ENCODE results near the gene PRKCB. TPM values are rescaled to one million over a fixed set of nuclear protein-coding genes. Genes with fewer than 3 reads are reported as not detected.
"Not testable (repeated sequence)": the region's sequence is repeated elsewhere in the genome, so short reads cannot be mapped to it uniquely, and the experiment has no call there.

PRKCB gene
- polyA plus RNA-seq, 1 donor, result 1.4 TPM

DNA sequence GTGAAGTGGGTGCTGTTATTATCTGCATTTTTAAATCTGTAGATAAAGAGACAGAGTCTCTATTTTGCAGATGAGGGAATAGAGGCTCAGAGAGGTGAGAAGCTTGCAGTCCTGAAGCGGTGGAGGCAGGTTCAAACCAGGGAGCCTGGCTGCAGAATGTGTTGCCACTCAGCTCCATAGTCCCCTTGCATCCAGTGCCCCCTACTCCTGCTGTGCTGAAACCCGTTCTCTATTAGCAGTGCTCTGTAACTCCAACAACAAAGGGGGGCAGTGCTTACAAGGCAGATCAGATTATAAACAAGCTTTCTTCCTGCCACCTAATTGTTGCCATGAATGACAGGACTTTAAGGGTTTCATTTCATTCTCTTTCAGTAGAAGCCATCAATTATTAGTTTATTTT lies 302.2 kb downstream of the PRKCB start:
- no peak for DNase-seq

DNA sequence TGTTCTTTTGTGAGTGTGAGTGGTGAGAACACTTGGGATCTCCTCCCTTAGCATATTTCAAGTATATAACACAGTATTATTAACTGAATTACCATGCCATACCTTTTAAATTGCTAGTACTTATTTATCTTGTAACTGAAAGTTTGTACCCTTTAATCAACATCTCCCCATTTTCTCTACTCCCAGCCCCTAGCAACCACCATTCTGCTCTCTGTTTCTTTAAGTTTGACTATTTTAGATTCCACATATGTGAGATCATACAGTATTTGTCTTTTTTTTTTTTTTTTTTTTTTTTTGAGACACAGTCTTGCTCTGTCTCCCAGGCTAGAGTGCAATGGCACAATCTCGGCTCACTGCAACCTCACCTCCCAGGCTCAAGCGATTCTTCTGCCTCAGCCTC lies 302.8 kb downstream of the PRKCB start:
- no peak for DNase-seq

DNA sequence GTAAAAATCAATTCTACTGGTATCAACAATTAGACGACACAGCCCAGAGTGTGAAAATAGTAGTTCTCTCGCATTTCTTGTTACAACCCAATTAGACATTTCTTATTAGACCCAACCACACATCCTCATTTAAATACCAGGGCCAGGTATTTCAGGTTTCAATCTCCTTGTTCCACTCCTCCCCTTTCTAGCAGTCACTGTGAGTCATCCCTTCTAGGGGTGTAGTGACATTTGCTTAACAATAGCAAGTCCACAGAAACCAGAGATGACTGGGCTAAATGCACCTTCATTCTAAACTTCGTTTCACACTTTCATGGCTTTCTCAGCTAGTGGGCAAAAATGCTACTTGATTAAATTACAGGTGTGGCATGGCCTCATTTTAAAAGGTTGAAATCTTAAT lies 303.5 kb downstream of the PRKCB start:
- no peak for DNase-seq

DNA sequence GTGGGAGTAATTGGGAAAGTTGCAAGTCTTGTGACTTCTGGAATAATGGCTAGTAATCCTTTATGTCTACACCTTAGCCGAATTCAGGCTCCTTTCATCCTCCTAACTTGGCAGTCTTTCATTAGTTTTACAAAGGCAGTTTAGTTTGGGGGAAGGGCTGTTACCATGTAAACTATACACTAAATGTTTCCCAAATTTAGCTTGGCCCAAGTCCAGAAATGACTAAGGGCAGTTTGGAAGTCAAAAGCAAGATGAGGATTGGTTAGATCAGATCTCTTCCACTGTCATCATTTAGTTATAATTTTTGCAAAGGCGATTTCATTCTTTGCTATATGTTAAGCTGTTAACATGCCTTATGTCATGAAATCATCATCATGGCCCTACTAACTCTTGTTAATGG lies 304.9 kb downstream of the PRKCB start:
- DNase-seq, result no peak

DNA sequence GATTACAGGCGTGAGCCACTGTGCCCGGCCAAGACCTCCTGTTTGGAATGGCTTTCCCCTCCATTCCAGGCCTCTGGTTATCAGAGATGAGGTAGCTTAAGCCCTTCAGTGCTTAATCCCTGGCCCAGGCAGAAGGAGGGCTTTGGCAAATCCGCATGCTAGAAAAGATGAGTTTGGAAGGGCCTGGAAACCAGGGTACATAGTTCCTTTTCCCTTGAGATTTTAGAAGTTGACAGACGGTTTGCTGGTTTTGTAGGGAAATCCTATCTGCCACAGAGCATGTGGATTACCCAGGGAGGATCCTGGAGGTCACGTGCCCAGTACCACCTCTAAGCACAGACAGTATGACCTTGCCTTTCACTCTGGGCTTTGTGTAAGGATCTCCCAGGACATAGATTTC lies 305.7 kb downstream of the PRKCB start:
- DNase-seq, result no peak

DNA sequence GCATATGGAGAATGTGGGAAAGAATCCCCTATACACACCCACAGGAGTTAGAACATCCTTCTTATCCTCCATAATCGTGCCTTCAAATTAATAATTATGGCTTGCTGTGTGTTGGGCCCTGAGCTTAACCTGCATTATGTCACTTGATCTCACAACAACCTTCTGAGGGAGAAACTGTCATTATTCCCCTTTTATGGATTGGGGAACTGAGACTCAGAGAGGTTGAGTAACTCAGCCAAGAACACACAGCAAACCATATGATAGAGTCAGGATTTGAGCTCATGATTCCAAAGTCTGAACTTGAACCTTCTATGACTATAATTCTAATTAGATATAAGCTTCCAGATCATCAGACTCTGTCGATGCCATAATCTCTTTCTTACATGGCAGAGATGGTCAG lies 306.1 kb downstream of the PRKCB start:
- DNase-seq, result no peak

DNA sequence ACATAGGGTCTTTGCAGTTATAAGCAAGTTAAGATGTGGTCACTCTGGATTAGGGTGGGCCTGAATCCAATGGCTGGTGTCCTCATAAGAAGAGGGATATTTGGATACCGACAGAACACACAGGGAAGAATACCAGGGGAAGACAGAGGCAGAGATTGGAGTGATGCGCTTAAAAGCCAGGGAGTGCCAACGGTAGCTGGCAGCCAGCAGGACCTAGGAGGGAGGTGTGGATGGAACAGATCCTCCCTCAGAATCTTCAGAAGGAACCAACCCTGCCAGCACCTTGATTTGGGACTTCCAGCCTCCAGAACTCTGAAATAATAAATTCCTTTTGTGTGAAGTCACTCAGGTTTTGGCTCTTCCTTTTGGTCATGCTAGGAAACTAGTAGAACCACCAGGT lies 310.1 kb downstream of the PRKCB start:
- no peak for DNase-seq

DNA sequence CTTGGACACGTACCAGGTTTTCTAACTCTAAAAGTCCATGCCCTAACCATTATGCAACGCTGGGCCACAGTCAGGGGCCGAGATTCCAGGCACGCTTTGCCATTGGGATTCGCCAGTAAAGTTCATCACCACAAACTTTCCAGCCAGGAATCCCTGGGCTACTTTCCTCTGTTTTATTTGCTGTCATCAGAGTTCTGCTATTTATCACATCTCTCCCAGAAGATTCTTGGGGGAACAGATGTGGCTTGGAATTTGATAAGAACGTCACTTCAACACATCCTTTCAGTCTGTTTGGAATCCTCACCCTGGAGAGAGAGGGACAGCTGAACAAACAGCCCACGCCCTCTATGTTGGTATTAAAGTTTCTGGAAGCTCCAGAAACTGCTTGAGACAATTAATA lies 310.7 kb downstream of the PRKCB start:
- no peak for DNase-seq

DNA sequence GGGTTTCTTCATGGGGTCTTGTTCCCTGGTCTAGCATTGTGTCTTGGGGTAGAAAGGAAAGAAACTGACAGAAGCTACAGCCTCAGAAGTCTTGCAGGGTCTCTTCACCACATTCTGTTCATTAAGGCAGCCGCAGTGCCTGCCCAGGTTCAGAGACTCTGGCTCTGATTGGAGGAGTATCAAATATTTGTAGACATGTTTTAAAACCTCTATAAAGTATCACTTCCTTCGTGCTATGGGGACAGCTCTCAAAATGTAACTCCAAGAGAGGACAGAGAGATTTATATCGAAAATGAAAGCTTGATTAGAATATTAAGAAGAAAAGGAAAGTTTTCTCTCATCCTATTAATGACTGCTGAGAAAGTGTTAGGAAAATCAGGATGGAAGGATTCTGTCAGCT lies 313.3 kb downstream of the PRKCB start:
- no peak for DNase-seq

DNA sequence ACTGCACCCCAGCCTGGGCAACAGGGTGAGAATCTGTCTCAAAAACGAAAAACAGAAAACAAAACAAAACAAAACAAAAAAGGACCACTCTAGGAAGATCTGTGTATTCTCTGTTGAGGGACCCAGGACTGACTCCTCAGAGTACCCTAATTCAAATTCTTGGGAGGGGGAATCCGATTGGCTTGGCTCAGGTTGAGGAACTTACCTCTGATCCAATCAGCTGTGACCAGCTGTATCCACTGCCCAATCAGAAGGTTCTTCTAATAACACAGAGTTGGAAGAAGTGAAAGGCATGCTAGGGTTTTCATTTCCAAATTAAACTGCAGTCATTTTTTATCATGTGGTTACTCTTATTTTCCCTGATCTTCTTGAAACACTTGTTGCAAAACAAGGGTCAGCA lies 314.5 kb downstream of the PRKCB start:
- no peak for DNase-seq

DNA sequence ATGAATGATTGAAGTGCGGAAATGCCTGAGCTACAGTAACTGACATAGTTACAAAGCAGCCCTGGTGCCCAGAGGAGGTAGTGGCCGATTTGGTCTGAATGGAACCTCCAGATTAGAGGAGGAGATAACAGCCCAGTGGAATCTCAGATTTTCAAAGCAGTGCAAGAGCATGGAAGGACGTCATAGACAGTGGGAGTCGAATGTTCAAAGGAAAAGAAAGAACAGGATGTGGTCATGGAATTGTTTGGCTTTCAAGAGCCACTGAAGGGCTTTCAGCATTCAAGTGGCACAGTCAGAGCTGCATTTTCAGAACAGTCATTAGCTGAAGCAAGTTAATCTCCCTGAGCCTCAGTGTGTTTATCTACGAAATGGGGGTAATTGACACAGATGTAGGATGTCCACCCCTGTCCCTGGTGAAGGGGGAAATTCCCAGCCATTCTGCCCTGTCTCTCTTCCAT lies 315.7 kb downstream of the PRKCB start:
- DNase-seq, result no peak

DNA sequence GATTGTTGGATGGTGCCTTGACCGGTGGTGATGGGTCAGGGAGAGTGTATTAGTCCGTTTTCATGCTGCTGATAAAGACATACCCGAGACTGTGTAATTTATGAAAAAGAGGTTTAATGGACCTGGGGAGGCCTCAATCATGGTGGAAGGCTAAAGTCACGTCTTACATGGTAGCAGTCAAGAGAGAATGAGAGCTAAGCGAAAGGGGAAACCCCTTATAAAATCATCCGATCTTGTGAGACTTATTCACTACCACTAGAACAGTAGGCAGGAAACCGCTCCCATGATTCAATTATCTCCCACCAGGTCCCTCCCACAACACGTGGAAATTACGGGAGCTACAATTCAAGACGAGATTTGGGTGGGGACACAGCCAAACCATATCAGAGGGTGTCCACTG lies 316.3 kb downstream of the PRKCB start:
- DNase-seq, result not testable (repeated sequence)

DNA sequence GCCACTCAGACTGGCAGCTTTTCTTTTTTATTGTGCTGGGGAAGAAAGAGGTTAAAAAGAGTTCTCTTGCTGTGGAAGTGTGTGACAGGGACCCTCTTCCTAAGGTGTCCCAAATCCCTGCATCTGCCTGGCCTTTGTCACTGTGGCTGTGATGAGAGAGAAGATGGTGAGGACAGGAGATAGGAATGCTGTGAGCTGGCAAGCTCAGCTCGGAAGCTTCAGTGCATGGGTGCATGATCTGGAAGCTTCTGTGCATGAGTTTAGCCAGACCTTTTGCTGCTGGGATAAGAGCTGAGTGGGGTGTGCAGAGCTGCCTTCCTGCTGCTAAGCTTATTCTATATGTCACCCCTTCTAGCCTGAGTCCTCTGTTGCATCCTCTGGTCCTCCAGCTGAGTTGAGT lies 317.0 kb downstream of the PRKCB start:
- no peak for DNase-seq

DNA sequence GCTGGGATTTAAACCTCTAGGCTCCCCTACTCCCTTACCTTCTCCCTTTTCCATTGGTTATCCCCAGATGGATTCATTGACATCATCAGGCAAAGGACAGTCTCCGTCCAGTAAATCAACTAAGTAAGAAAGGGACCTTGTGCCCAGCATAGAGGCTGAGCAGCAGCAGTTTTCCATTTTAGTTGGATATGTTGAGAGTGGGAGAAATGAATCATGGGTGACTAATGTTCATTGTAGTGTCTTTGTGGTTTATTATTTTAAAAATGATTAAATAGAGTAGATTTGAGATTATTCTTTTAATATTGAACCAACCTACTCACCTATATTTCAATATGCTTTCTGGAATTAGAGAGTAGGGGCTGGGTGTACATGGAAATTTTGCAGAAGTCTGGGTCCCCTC lies 321.0 kb downstream of the PRKCB start:
- DNase-seq, result no peak

DNA sequence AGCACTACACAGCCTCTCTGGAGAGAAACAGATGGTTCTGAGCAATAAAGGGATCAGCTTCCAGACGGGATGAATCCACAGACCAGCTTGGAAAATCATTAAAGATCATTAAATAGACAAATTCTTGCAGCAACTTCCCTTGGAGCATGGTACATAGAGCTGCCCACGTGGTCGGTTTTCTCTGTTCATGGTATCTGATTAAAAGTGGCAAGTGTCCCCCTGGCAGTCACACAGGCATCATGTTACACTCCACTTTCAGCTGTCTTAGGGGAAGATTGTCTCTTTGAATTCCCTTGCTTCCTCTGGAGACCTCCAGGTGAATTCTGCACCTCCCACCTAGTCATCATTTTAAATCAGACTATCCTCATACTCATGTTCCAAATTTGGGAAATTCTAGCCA lies 328.2 kb downstream of the PRKCB start:
- DNase-seq, result no peak

DNA sequence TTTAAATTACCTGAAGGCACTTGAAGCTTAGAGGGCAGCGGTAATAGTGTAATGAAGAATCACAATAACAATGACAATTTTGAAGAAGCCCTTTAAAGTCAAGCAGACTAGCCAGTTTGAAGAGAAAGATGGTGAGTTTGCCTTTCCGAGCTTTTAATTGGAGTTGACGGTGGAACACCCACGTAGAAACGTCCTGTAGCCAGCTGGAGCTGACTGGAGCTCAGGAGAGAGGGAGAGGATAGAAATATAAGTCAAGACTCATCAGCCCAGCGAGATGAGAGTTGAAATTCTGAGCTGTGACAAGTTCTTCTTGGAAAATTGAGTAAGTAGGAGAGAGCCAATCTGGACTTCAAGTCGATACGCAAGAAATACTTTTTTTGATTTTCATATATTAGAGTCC lies 328.6 kb downstream of the PRKCB start:
- DNase-seq, result no peak

DNA sequence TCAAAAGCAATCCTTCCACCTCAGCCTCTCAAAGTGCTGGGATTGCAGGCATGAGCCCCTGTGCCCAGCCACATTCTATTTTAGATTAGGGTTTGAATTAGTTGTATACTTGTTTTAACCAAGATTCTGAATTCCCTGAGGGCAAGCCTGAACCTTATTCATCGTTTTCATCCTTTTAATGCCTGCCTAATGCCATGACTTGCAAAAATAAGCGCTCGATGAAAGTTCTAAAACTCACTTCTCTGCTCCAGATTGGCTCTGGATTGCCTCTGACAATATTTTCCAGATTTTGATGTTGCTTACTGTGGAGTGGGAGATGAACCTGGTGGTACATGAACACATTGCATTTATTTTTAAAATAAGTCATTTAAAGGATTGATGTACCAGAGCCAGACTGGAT lies 329.5 kb downstream of the PRKCB start:
- DNase-seq, result no peak

DNA sequence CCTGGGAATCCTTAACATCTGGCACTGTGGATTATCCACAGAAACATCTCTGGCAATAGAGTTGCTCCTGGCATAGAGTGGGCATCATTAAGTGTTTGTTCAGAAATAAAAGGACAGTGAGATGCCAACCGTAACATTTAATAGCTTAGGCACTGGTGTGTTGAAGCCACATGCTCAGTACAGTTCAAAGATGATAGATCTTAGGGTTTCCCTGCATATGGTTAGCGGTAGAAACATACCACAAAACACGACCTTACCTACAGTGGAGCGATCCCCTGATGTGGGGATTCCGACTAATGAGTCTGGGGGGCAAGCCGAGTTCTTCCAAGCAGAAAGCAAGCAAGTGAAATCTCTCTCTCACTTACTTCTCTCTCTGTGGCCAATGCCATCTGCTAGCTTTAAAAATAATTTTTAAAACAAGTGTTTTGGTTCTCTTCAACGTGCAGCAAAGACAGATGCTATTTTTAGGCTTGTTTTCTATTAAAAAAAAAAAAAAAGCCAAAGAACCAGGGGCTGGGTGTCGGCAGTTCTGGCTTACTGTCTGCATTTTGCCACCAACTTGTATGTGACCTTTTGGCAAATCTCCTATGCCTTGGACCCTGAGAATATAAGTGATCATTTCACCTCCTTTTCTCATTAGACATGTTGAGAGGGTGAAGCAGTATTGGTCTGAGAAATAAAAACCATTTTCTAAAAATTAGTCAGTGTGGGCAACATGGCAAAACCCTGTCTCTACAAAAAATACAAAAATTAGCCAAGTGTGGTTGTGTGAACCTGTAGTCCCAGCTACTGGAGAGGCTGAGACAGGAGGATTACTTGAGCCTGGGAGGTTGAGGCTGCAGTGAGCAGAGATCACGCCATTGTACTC lies 331.1 kb downstream of the PRKCB start:
- DNase-seq, result no peak

DNA sequence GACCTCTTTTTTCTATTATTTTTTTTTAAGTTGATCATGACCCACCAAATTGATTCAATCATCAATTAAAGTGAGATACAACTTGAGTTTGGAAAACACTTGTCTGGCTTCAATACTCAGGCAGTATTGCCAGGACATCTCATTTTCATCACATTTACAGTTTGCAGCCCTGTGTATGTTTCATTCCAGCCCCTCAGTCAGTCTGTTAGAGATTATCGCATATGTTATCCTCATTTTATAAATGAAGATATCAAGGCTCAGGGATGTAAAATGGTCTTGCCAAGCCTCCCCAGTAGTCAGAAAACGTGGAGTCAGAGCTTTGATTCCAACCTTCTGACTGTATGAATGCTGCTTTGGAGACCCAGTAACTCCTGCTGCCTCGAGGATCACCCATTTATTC lies 333.1 kb downstream of the PRKCB start:
- no peak for DNase-seq

DNA sequence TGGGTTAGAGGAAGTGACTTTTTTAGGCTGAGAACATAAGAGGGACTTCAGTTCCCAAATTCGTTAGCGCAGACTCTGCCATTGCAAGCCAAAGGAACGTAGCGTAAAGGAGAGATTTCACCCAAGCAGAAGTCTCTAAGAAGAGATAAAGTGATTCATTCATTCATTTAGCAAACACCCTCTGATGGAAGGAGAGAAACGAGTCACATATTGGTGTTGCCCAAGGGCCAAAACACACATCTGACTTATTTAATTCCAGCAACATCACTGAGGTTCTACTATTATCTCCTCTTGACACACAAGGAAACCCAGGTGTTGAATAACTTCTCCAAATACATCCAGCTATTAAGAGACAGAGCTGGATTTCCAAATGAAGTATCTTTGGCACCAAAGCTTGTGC lies 334.6 kb downstream of the PRKCB start:
- DNase-seq, result no peak

DNA sequence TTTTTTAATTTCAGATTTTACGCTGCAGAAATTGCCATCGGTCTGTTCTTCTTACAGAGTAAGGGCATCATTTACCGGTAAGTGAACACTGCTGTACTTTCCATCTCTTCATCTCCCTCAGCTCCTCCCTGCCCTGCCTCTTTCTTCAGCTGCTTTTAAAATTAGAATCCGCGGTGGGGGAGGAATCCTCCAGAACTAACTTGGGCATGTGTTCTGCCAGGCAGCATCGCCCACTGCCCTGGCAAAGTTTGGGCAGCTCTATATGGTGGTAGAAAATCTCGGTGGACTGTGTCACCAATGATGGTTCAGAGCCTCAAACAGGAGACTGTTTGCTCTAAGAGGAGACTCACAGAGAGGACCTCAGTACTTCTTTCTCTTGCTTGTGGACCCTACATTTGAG lies 338.7 kb downstream of the PRKCB start:
- no peak for DNase-seq

DNA sequence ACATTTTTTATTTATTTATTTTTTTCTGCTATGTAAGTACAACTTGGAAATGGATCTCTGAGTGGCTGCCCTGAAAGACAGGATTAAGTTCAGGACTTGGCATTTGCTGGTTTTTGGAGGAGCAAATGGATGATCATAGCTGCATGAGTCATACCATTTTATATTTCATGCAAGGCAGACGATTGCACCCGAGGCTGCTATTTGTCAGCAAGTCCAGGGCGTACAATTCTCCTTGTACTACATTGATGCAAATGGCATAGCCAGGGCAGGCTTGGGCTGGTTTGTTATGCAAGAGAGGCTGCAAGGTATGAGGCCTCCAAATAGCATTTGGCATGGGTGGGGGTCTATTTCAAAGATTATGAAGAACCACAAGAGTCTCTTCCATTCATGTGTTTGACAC lies 339.2 kb downstream of the PRKCB start:
- no peak for DNase-seq

DNA sequence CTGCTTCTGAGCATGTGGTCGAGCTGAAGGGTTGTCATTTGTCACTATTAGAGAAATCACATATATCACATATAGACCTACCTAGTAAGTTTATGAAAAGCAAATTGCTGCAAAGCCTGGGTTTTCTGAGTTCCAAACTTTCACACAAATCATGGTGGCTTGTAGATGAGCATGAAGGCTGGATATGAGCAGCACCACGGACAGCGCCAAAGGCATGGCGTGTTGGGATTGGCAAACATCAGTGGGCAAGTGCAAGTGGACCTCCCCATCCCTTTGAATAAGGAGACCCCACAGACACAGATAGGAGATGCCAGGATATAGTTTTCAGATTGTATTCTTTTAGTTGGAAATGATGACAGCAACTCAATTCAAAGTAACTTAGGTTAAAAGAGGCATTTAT lies 342.7 kb downstream of the PRKCB start:
- DNase-seq, result no peak

DNA sequence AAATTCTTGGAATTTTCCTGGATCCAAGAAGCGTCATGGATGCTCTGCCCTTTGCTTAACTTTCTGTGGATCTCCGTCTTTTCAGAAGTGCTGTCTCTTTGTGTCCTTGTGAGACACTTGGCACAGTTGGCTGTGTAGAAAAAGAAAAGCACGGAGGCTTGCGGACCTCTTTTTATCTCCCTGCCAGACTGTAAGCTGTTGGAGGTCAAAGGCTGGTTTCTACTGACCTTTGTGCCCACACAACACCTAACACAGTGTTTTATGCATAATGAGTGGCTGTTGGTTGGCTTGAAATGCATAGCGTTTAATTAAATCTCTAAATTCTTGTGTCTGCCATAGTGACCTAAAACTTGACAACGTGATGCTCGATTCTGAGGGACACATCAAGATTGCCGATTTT lies 344.7 kb downstream of the PRKCB start:
- no peak for DNase-seq

DNA sequence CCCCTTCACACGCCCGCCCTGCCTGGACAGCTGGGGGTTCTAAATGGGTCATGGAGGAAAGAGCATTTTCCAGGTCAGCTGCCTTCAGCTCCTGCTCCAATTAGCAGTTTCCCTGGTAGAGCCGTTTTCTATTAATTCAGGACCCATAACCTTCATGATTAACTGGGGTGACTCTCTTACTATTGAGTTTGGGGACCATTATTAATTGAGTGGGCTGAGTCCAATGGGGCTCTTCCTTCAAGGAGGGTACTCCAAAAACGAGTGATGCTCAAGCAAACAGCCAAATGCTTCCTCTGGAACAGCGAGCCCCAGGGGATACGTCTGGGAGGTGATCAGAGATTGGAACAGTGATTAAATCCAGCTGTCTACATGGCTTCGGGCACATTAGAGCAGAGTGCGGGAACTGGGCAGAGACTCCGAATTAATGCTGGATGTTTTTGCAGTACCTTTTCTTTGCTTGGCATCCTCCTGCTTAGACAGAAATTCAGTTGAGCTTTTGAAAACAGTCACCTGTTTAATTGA lies 352.3 kb downstream of the PRKCB start:
- DNase-seq, result no peak
